ENCODE data around the gene CCDC13.

DNA sequence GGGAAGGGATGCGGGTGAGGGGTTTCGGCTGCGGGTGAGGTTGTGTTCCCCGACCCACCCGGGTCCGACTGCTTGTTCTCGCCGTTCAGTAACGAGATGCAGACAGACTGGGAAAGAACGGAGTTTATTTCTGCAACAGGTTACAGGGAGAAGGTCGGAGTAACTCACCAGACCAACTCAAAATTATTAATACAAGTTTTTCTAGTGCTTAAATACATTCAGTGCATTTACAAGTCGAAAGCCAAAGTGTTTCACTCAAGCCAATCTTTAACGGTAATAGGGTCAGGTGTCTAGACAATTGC, 31.7 kb upstream of the CCDC13 start:
- TF ChIP-seq, protein P1, sequence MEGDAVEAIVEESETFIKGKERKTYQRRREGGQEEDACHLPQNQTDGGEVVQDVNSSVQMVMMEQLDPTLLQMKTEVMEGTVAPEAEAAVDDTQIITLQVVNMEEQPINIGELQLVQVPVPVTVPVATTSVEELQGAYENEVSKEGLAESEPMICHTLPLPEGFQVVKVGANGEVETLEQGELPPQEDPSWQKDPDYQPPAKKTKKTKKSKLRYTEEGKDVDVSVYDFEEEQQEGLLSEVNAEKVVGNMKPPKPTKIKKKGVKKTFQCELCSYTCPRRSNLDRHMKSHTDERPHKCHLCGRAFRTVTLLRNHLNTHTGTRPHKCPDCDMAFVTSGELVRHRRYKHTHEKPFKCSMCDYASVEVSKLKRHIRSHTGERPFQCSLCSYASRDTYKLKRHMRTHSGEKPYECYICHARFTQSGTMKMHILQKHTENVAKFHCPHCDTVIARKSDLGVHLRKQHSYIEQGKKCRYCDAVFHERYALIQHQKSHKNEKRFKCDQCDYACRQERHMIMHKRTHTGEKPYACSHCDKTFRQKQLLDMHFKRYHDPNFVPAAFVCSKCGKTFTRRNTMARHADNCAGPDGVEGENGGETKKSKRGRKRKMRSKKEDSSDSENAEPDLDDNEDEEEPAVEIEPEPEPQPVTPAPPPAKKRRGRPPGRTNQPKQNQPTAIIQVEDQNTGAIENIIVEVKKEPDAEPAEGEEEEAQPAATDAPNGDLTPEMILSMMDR (optimal IDR thresholded peaks at IDR 0.05 in 1 of 3, IDR thresholded peaks at IDR 0.05 in 1 of 3, conservative IDR thresholded peaks at IDR 0.05 in 1 of 3; ENCODE audit: extremely low read depth in 1 of 3, insufficient read depth in 2 of 3, low read length in 3 of 3), result no peak
- TF ChIP-seq EZH2 (IDR thresholded peaks at IDR 0.05; ENCODE audit: low read length), result no peak
